Measurements from ENCODE around the gene METTL18. TPM values are rescaled to one million over a fixed set of nuclear protein-coding genes. Genes with fewer than 3 reads are reported as not detected.

METTL18 gene
- total RNA-seq, 6 experiments from 2014 or later, result 2.2 to 4.4 (median 2.8) TPM

- ATAC-seq (peak; percentile 88 to 91 (median 90)), DNase-seq (peak; percentile 50 to 75 (median 73))
- Histone ChIP-seq H3K27me3 (no peaks in the 10 kb centered on the region), H3K36me3 (no peaks in the 10 kb centered on the region), H3K4me1 (peaks cover 0 to 15% (median 0%) of the 10 kb centered on the region in 4 donors), H3K27ac (peak overlapping the region in 2 of 3 donors; percentile 13 to 74), H3K4me3 (peak overlapping the region in 2 of 3 donors; percentile 42 to 55), H3K9me3 (no peaks in the 10 kb centered on the region)
- 25% methylated on average over 5 of the region's 5 CpGs for WGBS (ENCODE audit: insufficient coverage, low coverage, low lambda C conversion rate, missing lambda C conversion rate)
- intact Hi-C loops (cut with DNase I), result no loop called here
- no peak for TF ChIP-seq CTCF (IDR thresholded peaks at IDR 0.05)
- no peak for TF ChIP-seq POLR2A (IDR thresholded peaks at IDR 0.05)
Measured at GRCh38 chr1:169745015-169745861, 49.5 kb downstream of the METTL18 start.

Other genes with a start within 250 kb of the METTL18 start
- gene F5, start 208.4 kb downstream of the METTL18 start, total RNA-seq, result 100 to 1,000 TPM; 110 to 279 (median 175) TPM
- gene SELP, start 164.8 kb downstream of the METTL18 start, total RNA-seq, result 1 to 10 TPM in 5 of 6 experiments, under 1 TPM in 1; 0.70 to 2.9 (median 2.5) TPM
- 1 to 10 TPM in 5 of 6 experiments, under 1 TPM in 1; 0.80 to 4.5 (median 2.2) TPM for gene SELL, start 83.3 kb downstream of the METTL18 start, total RNA-seq
- gene SELE, start 60.8 kb downstream of the METTL18 start, total RNA-seq, result 1 to 10 TPM in 3 of 6 experiments, under 1 TPM in 3; 0.18 to 3.1 (median 0.94) TPM
- gene SCYL3, start 99.0 kb upstream of the METTL18 start, total RNA-seq, result 1 to 10 TPM; 6.2 to 9.3 (median 8.3) TPM

Data from right lobe of liver (tissue), 6 donors.